Stomach (tissue), 4 donors: ENCODE data around the gene CXCL12.

ENCODE experiments used
- CTCF ChIP-seq, 7 experiments: fragments of 450-650 bp in 4 of 7; fragments of 200-600 bp in 3 of 7; sonication (generic) in 3 of 7; IDR thresholded peaks; one replicate each; pipeline ENCODE4 v1.5.1; 2016 to 2019; ENCODE audit warnings: antibody characterized with exemption in 7 of 7, control low read depth in 2 of 7, mild to moderate bottlenecking in 1 of 7
- EP300 ChIP-seq: sonication (generic); formaldehyde crosslinking; IDR thresholded peaks from one replicate; pipeline ENCODE4 v1.6.1; 2017; ENCODE audit warnings: antibody characterized with exemption
- POLR2A ChIP-seq, 4 donors: fragments of 450-650 bp; IDR thresholded peaks; one replicate each; pipeline ENCODE4 v1.6.1; 2016; ENCODE audit warnings: antibody characterized with exemption in 4 of 4, control low read depth in 2 of 4, mild to moderate bottlenecking in 1 of 4, moderate library complexity in 1 of 4
- POLR2AphosphoS5 ChIP-seq, 3 donors: sonication (generic); formaldehyde crosslinking; IDR thresholded peaks; one replicate each; pipeline ENCODE4 v1.6.1; 2016; ENCODE audit warnings: antibody characterized with exemption in 3 of 3

- TF ChIP-seq CTCF (IDR thresholded peaks at IDR 0.05) = no peak
- TF ChIP-seq POLR2A (IDR thresholded peaks at IDR 0.05) = no peak
- no peak for TF ChIP-seq POLR2AphosphoS5 (IDR thresholded peaks at IDR 0.05)
- TF ChIP-seq EP300 = no peak
Measured at GRCh38 chr10:44395396-44395795, 10.5 kb upstream of the CXCL12 start.
